OCI-LY3 (cell line): ENCODE results near the gene TANC1.

Source experiments
- CTCF ChIP-seq: fragments of 200-600, 300-600 bp; sonication (generic); IDR thresholded peaks from 2 replicates; pipeline ENCODE4 v1.5.1; 2014; ENCODE audit warnings: antibody characterized with exemption, low read length, low read depth
- EZH2phosphoT487 ChIP-seq: fragments of 200-600 bp; shearing (Covaris generic); IDR thresholded peaks from 2 replicates; pipeline ENCODE4 v1.6.1; 2018; ENCODE audit warnings: antibody characterized with exemption, mixed run types, low read depth

GRCh38 chr2:159003555-159003954 is 35.1 kb downstream of the TANC1 start:
- TF ChIP-seq CTCF: no peak
- no peak for TF ChIP-seq EZH2phosphoT487
